Vagina (tissue), 2 donors: Measurements from ENCODE around the gene C1QL3.

Source experiments
- POLR2A ChIP-seq, 2 donors: fragments of 450-650 bp; IDR thresholded peaks; one replicate each; pipeline ENCODE4 v1.6.1; 2017; ENCODE audit warnings: antibody characterized with exemption in 2 of 2, mild to moderate bottlenecking in 2 of 2, moderate library complexity in 2 of 2
- POLR2AphosphoS5 ChIP-seq, 2 donors: sonication (generic); formaldehyde crosslinking; IDR thresholded peaks; one replicate each; pipeline ENCODE4 v1.9.0; 2017; ENCODE audit warnings: antibody characterized with exemption in 2 of 2, mild to moderate bottlenecking in 2 of 2, low read depth in 1 of 2; ENCODE audit not compliant: insufficient read depth in 1 of 2

- TF ChIP-seq POLR2A (IDR thresholded peaks at IDR 0.05) (no peak), POLR2AphosphoS5 (IDR thresholded peaks at IDR 0.05; ENCODE audit: insufficient read depth in 1 of 2, low read depth in 1 of 2) (no peak)
These were observed 44.6 kb upstream of the C1QL3 start for GRCh38 chr10:16566202-16566805.
